ENCODE measurements around the gene CAMK2G.

CAMK2G gene

DNA sequence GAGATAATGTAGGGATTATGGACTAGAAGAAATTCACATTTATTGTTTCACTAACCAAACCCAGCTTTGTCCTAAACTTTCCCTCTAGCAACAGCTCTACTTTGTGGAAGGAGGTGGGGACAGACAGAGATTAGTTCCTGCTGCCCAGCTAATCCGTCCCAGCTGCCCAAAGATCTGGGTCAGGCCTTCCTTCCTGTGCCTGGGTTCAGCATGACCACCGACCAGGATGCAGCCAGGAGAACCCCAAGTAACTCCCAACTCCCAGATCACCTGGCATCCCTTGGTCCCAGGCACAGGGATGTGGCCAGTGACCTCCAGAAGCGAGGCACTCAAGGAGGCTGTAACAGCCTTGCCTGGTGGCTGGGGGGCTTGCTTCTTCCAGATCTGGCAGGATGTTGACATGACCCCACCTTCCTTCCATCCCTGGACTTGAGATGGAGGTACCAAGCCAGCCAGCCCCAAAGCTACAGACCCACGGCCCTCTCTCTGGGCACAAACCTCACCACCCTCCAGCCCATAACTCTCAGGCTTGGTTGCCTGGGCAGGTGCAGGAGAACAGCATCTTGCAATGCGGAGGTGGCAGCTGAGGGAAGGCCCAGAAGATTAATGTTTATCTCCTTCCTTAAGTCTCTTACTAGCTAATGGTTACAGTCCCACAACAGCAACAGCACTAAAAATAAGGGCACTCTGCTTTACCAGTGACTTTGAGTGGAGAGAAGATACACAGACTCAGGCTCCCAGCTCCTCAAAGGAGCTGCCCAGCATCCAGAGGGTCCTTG lies 11.1 kb downstream of the CAMK2G start:
- DNase-seq (ENCODE audit: low read depth in 2 of 2) = no peak

- DNase-seq (ENCODE audit: low read depth in 2 of 2) = no peak
These were observed 12.3 kb downstream of the CAMK2G start for GRCh38 chr10:73862011-73862410.

GRCh38 chr10:73859784-73860491 lies 14.4 kb downstream of the CAMK2G start:
- DNase-seq (ENCODE audit: low read depth in 2 of 2) = no peak

- DNase-seq (ENCODE audit: low read depth in 2 of 2) = peak in 1 of 2 donors; percentile 11
These were observed 14.9 kb downstream of the CAMK2G start for GRCh38 chr10:73859428-73859783.

DNA sequence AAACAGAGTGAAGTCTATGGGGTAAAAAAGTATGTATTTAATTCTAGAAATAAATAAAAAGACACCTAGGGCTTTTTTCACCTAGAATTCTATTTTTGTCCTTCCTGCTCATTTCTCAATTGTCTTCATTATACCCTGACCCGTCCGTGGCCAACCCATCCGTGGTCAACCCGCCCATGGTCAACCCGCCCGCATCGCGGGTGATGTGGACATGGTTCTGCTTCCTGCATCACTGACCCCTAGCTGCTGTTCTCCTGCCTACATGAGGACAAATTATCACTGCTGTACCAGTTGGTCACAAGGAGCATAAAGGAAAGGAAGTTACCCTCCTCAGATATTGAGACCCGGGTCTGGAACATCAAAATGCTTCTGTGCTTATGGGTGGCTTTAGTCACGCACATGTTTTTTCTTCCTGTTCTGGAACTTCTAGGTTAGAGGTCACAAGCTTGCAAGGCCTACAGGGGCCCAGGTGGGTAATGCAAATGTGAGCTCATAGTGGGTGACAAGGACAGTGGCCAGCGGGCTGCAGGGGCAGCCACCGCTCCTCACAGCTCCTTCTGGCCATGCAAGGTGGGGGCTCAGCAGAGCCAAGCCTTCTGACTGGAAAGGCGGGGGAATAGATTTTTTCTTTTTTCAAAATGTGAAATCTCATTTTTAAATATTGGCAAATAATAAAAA lies 15.5 kb downstream of the CAMK2G start:
- no peak for DNase-seq (ENCODE audit: low read depth in 2 of 2)

GRCh38 chr10:73858013-73858708 lies 16.2 kb downstream of the CAMK2G start:
- DNase-seq (ENCODE audit: low read depth in 2 of 2) = no peak

DNA sequence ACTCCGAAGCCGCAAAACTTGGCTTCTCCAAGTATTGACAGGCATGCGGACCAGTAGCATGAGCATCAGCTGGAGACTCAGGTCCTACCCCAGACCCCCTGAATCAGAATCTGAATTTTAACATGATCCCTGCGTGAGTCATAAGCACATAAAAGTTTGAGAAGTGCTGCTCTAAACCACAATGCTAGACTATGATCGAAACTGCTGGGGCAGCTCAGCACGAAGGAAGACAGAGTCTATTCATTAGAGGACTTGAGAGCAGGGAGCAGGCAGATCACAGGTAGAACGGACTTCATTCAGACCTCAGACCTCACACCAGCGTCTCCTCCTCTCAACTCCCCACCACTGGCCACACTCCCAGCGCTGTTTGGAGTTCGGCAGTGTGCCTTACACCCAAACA lies 16.9 kb downstream of the CAMK2G start:
- DNase-seq (ENCODE audit: low read depth in 2 of 2) = peak in 1 of 2 donors; percentile 26

GRCh38 chr10:73856261-73856660 lies 18.1 kb downstream of the CAMK2G start:
- no peak for DNase-seq (ENCODE audit: low read depth in 2 of 2)

GRCh38 chr10:73855413-73855812 lies 18.9 kb downstream of the CAMK2G start:
- no peak for DNase-seq (ENCODE audit: low read depth in 2 of 2)

- DNase-seq (ENCODE audit: low read depth in 2 of 2) = no peak
These were observed 20.0 kb downstream of the CAMK2G start for GRCh38 chr10:73854310-73854709.

DNA sequence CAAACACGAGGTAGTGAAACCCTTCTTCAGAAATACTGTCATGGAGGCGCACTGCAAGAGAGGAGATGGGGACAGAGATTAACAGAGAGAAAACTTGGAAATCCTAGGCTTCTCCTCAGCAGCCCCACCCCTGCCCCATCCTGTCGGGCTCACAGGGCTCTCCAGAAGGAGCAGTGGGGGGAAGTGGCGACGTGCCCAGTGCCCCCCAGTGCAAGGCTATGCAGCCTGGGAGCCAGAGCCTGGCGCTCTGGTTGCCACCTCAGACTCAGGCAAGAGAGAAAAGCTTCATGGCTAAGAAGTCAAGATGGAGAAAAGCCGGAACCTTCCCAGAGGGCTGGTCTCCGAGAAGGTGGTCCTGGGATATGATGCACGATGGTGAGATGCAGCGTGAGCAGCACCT lies 21.2 kb downstream of the CAMK2G start:
- DNase-seq (ENCODE audit: low read depth in 2 of 2) = no peak

GRCh38 chr10:73850863-73851461 lies 23.4 kb downstream of the CAMK2G start:
- DNase-seq (ENCODE audit: low read depth in 2 of 2) = no peak

- no peak for DNase-seq (ENCODE audit: low read depth in 2 of 2)
These were observed 24.1 kb downstream of the CAMK2G start for GRCh38 chr10:73850211-73850610.

- DNase-seq (ENCODE audit: low read depth in 2 of 2) = peak; percentile 77 to 83
These were observed 25.4 kb downstream of the CAMK2G start for GRCh38 chr10:73848821-73849489.

DNA sequence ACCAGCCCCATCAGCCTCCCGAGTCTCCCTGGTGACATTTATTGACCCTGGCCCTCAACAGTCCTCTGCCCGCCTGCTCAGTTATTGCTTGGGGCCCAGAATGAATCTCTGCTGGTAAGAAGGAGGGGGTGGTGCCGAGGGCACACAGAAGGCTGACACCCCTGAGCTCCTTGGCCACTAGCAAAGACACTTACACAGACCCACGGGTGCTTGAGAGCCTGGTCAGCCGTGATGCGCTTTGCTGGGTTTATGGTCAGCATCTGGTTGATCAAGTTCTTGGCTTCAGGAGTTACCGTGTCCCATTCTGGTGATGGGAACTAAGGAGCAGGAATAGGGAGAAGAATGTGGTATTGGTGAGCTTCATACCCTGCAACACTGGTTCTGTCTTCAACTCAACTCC lies 27.3 kb downstream of the CAMK2G start:
- DNase-seq (ENCODE audit: low read depth in 2 of 2) = no peak

DNA sequence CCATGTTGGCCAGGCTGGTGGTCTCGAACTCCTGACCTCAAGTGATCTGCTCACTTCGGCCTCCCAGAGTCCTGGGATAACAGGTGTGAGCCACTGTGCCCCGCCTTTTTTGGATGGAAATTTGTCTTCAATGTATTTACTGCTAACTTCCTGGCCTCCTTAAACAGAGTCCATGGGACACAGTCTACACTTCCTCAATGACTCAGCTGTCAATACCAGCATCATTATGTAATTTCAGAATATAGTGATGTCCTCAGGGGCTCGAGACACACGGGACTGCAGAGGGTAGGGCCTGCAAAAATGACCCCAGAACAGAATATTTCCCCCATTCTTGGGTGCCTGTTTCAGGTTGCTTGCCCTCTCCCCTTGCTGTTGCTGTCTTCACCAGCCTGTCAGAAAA lies 31.1 kb downstream of the CAMK2G start:
- no peak for DNase-seq (ENCODE audit: low read depth in 2 of 2)

DNA sequence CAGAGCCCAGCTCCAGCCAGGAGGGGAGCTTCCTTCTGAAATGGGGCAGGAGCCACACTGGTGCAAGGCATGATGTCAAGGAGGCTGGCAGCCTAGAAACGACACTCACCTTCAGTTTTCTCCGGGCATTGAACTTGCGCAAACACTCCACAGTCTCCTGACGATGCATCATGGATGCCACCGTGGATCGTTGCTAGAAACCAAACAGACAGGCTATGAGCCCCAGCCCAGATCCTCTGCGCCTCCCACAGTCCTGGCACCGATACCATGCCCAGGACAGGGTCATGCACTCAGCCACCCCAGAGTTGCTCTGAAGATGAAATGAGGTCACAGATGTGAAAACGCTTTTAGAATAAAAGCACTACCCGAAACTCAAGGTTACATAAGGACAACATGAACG lies 32.0 kb downstream of the CAMK2G start:
- no peak for DNase-seq (ENCODE audit: low read depth in 2 of 2)

DNA sequence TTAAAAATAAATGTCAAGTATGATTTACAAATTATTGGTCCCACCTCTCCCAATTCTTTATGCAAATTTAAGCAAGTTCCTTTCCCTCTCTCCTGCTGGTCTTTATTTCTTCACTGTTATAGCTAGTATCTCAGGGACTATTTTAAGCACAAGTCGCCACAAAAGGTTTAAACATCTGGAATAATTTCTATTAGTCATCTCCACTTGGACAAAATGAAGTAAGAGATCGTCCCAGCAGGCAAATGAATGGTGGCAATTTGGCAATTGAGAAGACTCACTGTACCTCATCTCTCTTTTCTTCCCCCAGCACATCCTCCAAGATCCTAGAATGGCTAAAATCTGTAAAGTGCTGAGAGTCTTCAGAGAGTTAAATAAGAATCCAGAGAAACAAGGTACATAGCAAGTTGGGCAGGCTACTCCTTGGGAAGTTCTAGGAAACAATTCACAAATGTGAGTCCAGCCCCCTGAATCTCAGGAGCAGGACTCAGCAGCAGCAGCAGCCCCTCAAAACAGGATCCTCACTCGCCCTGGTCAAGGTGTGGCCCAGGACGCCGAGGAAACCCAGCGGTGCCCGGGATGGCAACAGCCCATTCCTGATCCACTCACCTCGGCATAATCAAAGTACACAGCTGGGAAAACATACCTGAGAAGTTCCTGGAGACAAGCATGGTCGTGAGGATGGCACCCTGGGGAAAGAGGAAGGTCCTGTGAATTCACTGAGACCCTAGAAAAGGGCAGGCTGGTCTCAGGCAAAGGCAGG lies 32.6 kb downstream of the CAMK2G start:
- DNase-seq (ENCODE audit: low read depth in 2 of 2) = no peak

- DNase-seq (ENCODE audit: low read depth in 2 of 2) = no peak
These were observed 33.3 kb downstream of the CAMK2G start for GRCh38 chr10:73841061-73841421.

GRCh38 chr10:73840403-73841060 lies 33.8 kb downstream of the CAMK2G start:
- no peak for DNase-seq (ENCODE audit: low read depth in 2 of 2)
